Activated naive CD4-positive, alpha-beta T cell treated with anti-CD3 and anti-CD28 coated beads, Interleukin-2, amount 10 ng/mL, durations not matched to agents 5 hours and 36 hours (primary cell): ENCODE data around the gene CASR. TPM values are rescaled to one million over a fixed set of nuclear protein-coding genes. Genes with fewer than 3 reads are reported as not detected.

Experiments used
- total RNA-seq, 2 experiments: library from RNA; stranded (reverse); gene quantifications; one replicate each; pipeline ENCODE4 v1.2.3, GENCODE V29; 2021

Gene CASR
- total RNA-seq, result not detected

GRCh38 chr3:122183521-122183892, at the start of gene CASR:
TSS of gene CASR (plus strand) at chr3:122183668. CDS start at chr3:122254190, 70,522 bp downstream.

GRCh38 chr3:122324871-122325323, 141.4 kb downstream of the CASR start, which contains the start of gene CSTA:
TSS of gene CSTA (plus strand) at chr3:122325248. CDS start at chr3:122325293, 45 bp downstream.

Other genes with a start within 250 kb of the CASR start
- under 1 TPM in 1 of 2 experiments, not detected in 1; 0.10 TPM for gene ILDR1, start 161.4 kb upstream of the CASR start, total RNA-seq
- 1 to 10 TPM; 1.4 TPM for gene CD86, start 128.3 kb upstream of the CASR start, total RNA-seq
- gene CSTA, start 141.6 kb downstream of the CASR start, total RNA-seq, result not detected
- 10 to 100 TPM; 25.3 to 30.7 TPM for gene MIX23, start 199.6 kb downstream of the CASR start, total RNA-seq
- 10 to 100 TPM; 60.3 to 60.4 TPM for gene FAM162A, start 200.5 kb downstream of the CASR start, total RNA-seq
- gene WDR5B, start 232.4 kb downstream of the CASR start, total RNA-seq, result 1 to 10 TPM; 5.7 to 5.8 TPM